Mucosa of stomach (tissue), 1 donor: ENCODE measurements around the gene TSPOAP1.

Experiments used
- H3K27me3 ChIP-seq: one replicate; pipeline ENCODE4 v1.7.0; 2013; ENCODE audit warnings: mild to moderate bottlenecking, low read length; ENCODE audit not compliant: control insufficient read depth, insufficient read depth
- H3K36me3 ChIP-seq: one replicate; pipeline ENCODE4 v1.7.0; 2013; ENCODE audit warnings: low read length; ENCODE audit not compliant: control insufficient read depth, insufficient read depth
- H3K4me1 ChIP-seq: one replicate; pipeline ENCODE4 v1.7.0; 2013; ENCODE audit warnings: mild to moderate bottlenecking, low read length; ENCODE audit not compliant: control insufficient read depth, insufficient read depth
- H3K4me3 ChIP-seq: one replicate; pipeline ENCODE4 v1.7.0; 2013; ENCODE audit warnings: low read length
- H3K9ac ChIP-seq: one replicate; pipeline ENCODE4 v1.7.0; 2013; ENCODE audit warnings: mild to moderate bottlenecking, low read length, moderate library complexity
- H3K9me3 ChIP-seq: one replicate; pipeline ENCODE4 v1.7.0; 2013; ENCODE audit warnings: mild to moderate bottlenecking, low read length, moderate library complexity; ENCODE audit not compliant: control insufficient read depth
- donor health status: Pancreatic carcinoma.

TSPOAP1 gene

GRCh38 chr17:58284613-58285421 is 43.8 kb downstream of the TSPOAP1 start:
- Histone ChIP-seq H3K36me3 (no peaks in the 10 kb centered on the region), H3K9ac (no peak overlapping the region), H3K27me3 (peaks cover 13% of the 10 kb centered on the region), H3K9me3 (no peaks in the 10 kb centered on the region), H3K4me1 (no peaks in the 10 kb centered on the region), H3K4me3 (no peak overlapping the region)

- Histone ChIP-seq H3K27me3 (peaks cover 22% of the 10 kb centered on the region), H3K9me3 (no peaks in the 10 kb centered on the region), H3K4me1 (peaks cover 4% of the 10 kb centered on the region), H3K36me3 (no peaks in the 10 kb centered on the region), H3K4me3 (no peak overlapping the region), H3K9ac (no peak overlapping the region)
Measured at GRCh38 chr17:58283674-58284612, 44.7 kb downstream of the TSPOAP1 start.

- Histone ChIP-seq H3K27me3 (peaks cover 25% of the 10 kb centered on the region), H3K36me3 (no peaks in the 10 kb centered on the region), H3K9me3 (no peaks in the 10 kb centered on the region), H3K4me3 (no peak overlapping the region), H3K4me1 (peaks cover 4% of the 10 kb centered on the region), H3K9ac (no peak overlapping the region)
Measured at GRCh38 chr17:58282442-58282841, 46.2 kb downstream of the TSPOAP1 start.

- H3K4me1 ChIP-seq: peaks cover 4% of the 10 kb centered on the region
- H3K9ac ChIP-seq: no peak overlapping the region
- H3K27me3 ChIP-seq: peaks cover 25% of the 10 kb centered on the region
- no peaks in the 10 kb centered on the region for H3K9me3 ChIP-seq
- no peak overlapping the region for H3K4me3 ChIP-seq
- no peaks in the 10 kb centered on the region for H3K36me3 ChIP-seq
Measured at GRCh38 chr17:58281511-58282011, 47.0 kb downstream of the TSPOAP1 start.

- Histone ChIP-seq H3K9ac (no peak within 1 kb of the TSS), H3K27me3 (peaks cover 25% of the 10 kb centered on the region), H3K4me1 (peaks cover 4% of the 10 kb centered on the region), H3K4me3 (no peak within 1 kb of the TSS), H3K9me3 (no peaks in the 10 kb centered on the region), H3K36me3 (no peaks in the 10 kb centered on the region)
Measured at GRCh38 chr17:58280480-58281217, 47.9 kb downstream of the TSPOAP1 start, which contains the start of gene MPO. MPO (minus strand) TSS chr17:58280935; CDS start chr17:58280758, 177 bp downstream.

- Histone ChIP-seq H3K9me3 (no peaks in the 10 kb centered on the region), H3K27me3 (peaks cover 25% of the 10 kb centered on the region), H3K9ac (no peak overlapping the region), H3K36me3 (no peaks in the 10 kb centered on the region), H3K4me1 (peaks cover 4% of the 10 kb centered on the region), H3K4me3 (no peak overlapping the region)
Measured at GRCh38 chr17:58279736-58280479, 48.7 kb downstream of the TSPOAP1 start.

GRCh38 chr17:58279016-58279711 is 49.4 kb downstream of the TSPOAP1 start:
- H3K9me3 ChIP-seq: no peaks in the 10 kb centered on the region
- H3K27me3 ChIP-seq: peaks cover 22% of the 10 kb centered on the region
- H3K4me1 ChIP-seq: peaks cover 4% of the 10 kb centered on the region
- no peaks in the 10 kb centered on the region for H3K36me3 ChIP-seq
- no peak overlapping the region for H3K4me3 ChIP-seq
- no peak overlapping the region for H3K9ac ChIP-seq

- H3K27me3 ChIP-seq: peaks cover 22% of the 10 kb centered on the region
- no peak overlapping the region for H3K4me3 ChIP-seq
- H3K9ac ChIP-seq: no peak overlapping the region
- H3K36me3 ChIP-seq: no peaks in the 10 kb centered on the region
- no peaks in the 10 kb centered on the region for H3K9me3 ChIP-seq
- H3K4me1 ChIP-seq: peaks cover 4% of the 10 kb centered on the region
Measured at GRCh38 chr17:58278661-58279015, 50.0 kb downstream of the TSPOAP1 start.

GRCh38 chr17:58277802-58278595 is 50.6 kb downstream of the TSPOAP1 start:
- Histone ChIP-seq H3K27me3 (peaks cover 22% of the 10 kb centered on the region), H3K4me1 (peaks cover 4% of the 10 kb centered on the region), H3K9ac (no peak overlapping the region), H3K36me3 (no peaks in the 10 kb centered on the region), H3K9me3 (no peaks in the 10 kb centered on the region), H3K4me3 (no peak overlapping the region)

- Histone ChIP-seq H3K27me3 (peaks cover 22% of the 10 kb centered on the region), H3K4me3 (no peak overlapping the region), H3K9me3 (no peaks in the 10 kb centered on the region), H3K9ac (no peak overlapping the region), H3K4me1 (peaks cover 4% of the 10 kb centered on the region), H3K36me3 (no peaks in the 10 kb centered on the region)
Measured at GRCh38 chr17:58277107-58277801, 51.3 kb downstream of the TSPOAP1 start.
